Activated gamma-delta T cell (primary cell): ENCODE results near the gene SPDYE4.

Source experiments
- DNase-seq: peaks from one replicate; lab custom pipeline; 2025; lab: John Stamatoyannopoulos, UW

Gene SPDYE4

DNA sequence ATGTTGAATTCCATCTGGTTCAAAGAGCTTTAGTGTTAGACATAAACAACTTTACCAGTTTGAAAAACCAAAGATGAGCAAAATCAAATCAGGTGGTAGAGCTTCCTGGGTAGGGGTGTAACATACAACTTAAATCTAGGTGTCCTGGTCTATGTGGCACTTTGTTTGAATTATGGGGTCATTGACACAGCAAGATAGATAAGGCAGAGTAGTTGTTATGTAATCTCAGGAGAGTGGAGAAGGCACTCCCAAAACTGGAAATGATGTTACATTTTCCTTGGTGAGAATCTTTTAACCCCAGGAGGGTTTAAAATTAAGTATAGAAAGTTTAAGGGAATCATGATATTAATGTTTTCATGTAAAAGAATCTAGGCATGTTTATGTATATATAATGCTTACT lies 45.6 kb downstream of the SPDYE4 start:
- no peak for DNase-seq

DNA sequence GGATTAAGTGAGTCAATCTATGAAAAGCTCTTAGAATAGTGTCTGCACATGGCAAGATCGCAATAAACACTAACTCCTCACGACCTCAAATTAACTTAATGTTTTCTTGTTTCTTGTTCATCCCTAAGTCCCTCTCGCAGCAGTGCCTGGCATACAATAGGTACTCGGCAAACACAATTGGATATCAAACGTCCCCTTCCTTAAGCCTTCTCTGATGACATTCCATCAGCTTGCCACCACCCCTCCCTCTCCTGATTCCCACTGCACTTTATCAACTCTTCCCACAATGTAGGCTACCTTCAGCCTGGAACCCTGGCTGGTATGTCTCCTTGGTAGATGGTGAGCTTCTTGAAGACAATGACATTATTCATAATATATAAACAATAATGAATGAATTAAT lies 47.1 kb downstream of the SPDYE4 start:
- no peak for DNase-seq

DNA sequence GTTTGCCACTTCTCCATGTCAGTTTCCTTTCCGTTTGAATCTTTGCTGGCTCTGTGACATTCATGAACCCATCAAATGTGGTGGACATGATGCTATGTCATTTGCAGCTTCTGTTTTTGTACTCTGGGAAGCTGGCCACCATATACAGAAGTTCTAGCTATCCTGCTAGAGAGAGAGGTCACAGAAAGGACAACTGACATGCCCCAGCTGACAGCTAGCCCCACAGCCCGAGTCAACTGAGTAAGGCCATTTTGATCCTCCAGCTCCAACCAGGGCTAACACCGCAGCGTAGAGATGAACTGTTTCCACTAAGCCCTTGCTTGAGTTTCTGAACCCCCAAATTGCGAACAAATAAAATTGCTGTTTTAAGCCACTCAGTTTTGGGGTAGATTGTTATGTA lies 47.5 kb downstream of the SPDYE4 start:
- DNase-seq: no peak

DNA sequence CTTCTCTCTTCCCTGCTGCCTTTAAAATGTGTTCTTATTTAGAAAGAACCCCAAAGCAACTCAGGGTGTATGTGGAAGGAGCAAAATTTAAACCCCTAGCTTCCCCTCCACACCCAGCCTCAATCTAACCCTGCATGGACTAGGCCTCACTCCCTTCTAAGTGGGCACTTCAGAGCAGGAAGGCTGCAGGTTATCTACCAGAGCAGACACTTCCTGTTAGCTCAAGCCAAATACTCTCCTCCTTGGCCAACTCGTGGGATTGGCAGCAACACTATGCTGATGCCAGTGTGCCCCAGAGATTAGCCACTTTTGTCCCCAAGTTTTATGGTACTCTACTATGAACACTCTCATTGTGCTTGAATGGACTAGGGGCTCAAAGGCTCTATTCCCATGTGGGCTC lies 49.3 kb downstream of the SPDYE4 start:
- DNase-seq: no peak

DNA sequence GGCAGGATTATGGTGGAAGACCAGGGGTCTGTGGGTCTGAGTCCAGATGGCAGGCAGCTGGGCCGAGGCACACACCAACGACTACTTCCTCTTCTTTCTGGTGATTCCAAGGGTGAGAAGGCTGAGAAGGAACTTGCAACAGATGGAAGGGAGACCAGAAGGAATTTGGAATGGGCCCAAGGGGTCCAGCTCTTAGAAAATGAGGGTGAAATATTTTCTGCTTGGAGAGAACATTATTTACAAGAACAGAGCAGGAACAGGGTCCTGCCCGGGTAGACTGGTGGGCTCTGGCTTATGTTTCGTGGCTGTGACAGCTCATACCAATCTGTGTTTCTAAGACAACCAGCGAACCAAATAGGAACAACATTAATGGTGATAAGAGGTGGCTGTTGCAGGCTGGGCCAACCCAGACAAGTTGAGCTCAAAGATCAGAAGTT lies 50.3 kb downstream of the SPDYE4 start:
- no peak for DNase-seq

DNA sequence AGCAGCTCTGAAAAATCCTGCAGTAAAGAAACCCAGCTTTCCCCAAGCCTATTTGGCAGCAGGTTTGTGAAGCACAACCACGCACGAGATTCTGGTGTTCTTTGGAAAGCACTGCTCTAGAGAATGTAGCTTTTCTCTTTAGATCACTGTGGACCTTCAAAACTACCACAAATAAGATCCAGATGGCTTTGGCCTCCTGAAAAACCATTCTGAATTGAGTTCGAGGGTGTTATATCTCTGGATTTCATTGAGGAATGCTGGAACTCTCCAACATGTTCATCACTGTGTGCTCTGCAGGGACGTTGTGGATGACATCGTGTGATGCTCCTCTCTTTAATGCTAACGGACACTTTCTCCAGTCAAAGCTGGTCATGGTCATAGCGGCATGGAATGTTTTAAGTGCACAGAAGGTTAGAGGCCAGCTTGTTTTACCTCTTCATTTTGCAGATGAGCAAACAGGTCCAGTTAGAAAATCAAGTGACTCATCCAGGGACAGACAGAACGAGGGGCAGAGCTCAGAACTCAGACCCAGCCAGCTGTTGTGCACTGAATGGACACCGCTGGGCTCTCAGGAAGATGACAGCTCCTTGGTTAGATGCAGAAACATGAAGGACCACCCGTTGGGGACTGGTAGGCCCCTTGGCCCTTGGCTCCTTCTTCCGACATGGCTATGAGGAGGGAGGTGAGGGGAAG lies 50.9 kb downstream of the SPDYE4 start:
- DNase-seq: no peak

DNA sequence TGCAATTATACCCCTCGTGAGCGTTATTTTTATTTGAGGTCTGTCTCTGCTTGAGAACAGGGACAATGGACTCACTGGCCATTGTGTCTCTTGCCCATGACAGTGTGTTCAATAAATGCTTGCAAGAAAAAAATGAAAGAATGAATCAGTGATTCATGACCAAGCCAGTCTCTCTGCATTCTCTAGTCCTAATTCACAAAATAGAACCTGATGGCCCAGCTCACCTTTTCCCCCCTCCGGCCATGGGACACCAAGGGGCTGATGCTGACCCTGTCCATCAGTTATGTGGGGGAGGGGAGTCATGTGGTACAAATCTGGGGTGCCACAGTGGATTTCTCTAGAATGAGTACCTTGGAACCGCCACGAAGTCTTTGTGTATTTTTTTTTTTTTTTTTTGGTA lies 51.9 kb downstream of the SPDYE4 start:
- no peak for DNase-seq

DNA sequence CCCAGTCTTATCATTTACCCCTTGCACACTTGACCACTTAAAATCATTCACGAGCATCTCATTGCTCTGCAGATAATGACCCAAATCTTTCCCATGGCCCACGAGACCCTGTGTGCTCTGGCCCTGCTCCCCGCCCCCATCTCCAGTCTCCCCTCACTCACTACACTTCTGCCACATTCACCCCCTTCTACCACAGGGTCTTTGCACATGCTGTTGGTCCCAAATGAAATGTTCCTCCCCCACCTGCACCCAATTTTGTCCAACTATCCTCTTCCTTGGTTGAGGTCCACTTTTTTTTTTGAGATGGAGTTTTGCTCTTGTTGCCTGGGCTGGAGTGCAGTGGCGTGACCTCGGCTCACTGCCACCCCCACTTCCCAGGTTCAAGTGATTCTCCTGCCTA lies 52.9 kb downstream of the SPDYE4 start:
- DNase-seq: no peak

DNA sequence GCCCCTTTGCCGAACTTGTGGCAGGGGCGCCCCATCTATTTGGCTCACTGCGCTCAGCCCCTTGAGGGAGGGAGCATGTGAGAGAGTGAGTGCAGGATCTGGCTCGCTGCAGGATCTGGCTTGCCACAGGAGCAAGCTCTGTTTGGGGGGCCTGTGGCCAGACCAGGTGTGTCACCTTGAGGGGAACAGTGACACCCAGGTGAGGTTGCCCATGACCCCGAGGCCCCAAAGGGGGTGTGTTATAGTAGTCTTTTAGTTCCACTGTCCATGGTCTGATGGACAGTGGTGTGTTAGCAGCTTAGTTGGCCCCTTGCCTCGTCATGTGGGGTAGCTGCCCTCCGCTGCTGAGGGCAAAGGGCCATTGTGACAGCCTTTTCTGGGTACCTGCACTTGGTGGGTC lies 55.3 kb downstream of the SPDYE4 start:
- no peak for DNase-seq

DNA sequence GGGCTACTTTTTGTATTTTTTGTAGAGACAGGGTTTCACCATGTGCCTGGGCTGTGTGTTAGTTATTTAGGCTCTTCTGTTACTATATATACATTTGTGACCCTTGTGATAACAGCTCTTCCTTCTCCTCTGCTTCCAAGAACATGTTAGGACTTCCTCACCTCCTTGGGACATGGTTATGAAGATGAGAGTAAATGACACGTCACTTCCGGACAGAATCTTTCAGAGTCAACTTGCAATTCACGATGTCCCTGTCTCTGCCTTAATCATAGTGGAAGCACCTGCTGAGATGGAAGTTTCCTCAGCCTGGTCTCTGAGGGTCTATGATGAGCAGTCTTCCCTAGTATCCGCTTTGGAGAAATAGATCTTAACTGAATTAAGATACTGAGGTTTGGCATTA lies 56.6 kb downstream of the SPDYE4 start:
- DNase-seq: no peak

DNA sequence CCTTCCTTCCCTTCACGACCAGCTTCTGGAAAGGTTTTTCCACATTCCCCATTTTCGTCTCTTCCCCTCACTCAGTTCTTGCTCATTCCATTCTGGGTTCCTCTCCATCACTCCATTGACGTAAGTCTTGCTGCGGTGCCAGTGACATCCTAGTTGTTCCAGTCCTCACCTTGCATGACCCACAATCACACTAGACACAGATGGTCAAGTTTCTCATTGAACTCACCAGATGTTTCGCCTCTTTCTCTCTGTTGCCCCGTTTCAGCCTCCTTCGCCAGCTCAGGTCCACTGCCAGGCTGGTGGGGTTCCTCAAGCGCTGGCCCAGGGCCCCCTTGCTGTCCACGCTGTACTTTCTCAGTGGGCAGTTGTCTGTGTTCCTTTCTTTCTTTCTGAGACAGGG lies 57.1 kb downstream of the SPDYE4 start:
- DNase-seq: no peak
